Fibroblast of lung (primary cell): Measurements from ENCODE around the gene USP11.

ENCODE experiments used
- CTCF ChIP-seq, 2 donors: IDR thresholded peaks in 1 of 2; conservative IDR thresholded peaks in 1 of 2; 1 replicate in 1 of 2; 2 replicates in 1 of 2; pipeline ENCODE4 v1.5.1; 2011 to 2012; ENCODE audit warnings: low read length in 2 of 2, control low read depth in 1 of 2, inconsistent platforms in 1 of 2, low read depth in 1 of 2, mild to moderate bottlenecking in 1 of 2
- EZH2 ChIP-seq: IDR thresholded peaks from 2 replicates; pipeline ENCODE4 v1.5.1; 2012; ENCODE audit warnings: low read length, control low read depth, mild to moderate bottlenecking; ENCODE audit errors: missing control alignments

- TF ChIP-seq CTCF (conservative IDR thresholded peaks at IDR 0.05 in 1 of 2, IDR thresholded peaks at IDR 0.05 in 1 of 2; ENCODE audit: low read depth in 1 of 2, low read length in 2 of 2) (no peak), EZH2 (no peak)
These were observed 714 bp downstream of the USP11 start for GRCh38 chrX:47233333-47234113.
